Prostate gland (tissue), 2 donors: Measurements from ENCODE around the gene BICD1. TPM values are rescaled to one million over a fixed set of nuclear protein-coding genes. Genes with fewer than 3 reads are reported as not detected.

Source experiments
- DNase-seq: peaks from one replicate; pipeline ENCODE4 v3.0.0-alpha.2; 2019; ENCODE audit warnings: low spot score
- H3K27ac ChIP-seq, 2 donors: fragments of 200-600 bp; sonication (generic); 2 replicates each; pipeline ENCODE4 v1.5.1; 2017 to 2019
- H3K27me3 ChIP-seq: fragments of 200-600 bp; sonication (generic); replicated peaks from 2 replicates; pipeline ENCODE4 v1.5.1; 2019; ENCODE audit not compliant: insufficient read depth
- H3K36me3 ChIP-seq, 2 donors: fragments of 200-600 bp; sonication (generic); 1 replicate in 1 of 2; 2 replicates in 1 of 2; pipeline versions ENCODE4 v1.5.1 to v1.8.1; 2017 to 2019
- H3K4me1 ChIP-seq: fragments of 200-600 bp; sonication (generic); replicated peaks from 2 replicates; pipeline ENCODE4 v1.5.1; 2019
- H3K4me3 ChIP-seq, 2 donors: fragments of 200-600 bp; sonication (generic); 2 replicates each; pipeline ENCODE4 v1.5.1; 2017 to 2019
- H3K9me3 ChIP-seq: fragments of 200-600 bp; sonication (generic); 2 replicates; pipeline ENCODE4 v1.5.1; 2017
- POLR2A ChIP-seq: fragments of 450-650 bp; IDR thresholded peaks from one replicate; pipeline ENCODE4 v1.6.1; 2016; ENCODE audit warnings: antibody characterized with exemption, mild to moderate bottlenecking
- POLR2AphosphoS5 ChIP-seq: sonication (generic); formaldehyde crosslinking; IDR thresholded peaks from one replicate; pipeline ENCODE4 v1.6.1; 2017; ENCODE audit warnings: antibody characterized with exemption
- WGBS: methylation state at CpG from one replicate; pipeline ENCODE4 v1.1.5; 2018; 5-methylcytosine and 5-hydroxymethylcytosine counted together
- intact Hi-C: fragments of 100-400 bp; cut with DNase I; formaldehyde crosslinking; loops from one replicate; pipeline ENCODE4 v1.14.2; 2022
- total RNA-seq, 2 donors: library from RNA; depleted of rRNA; stranded (reverse); fragments of >200 nt; gene quantifications; one replicate each; pipeline ENCODE4 v1.1.0, GENCODE V29; 2016
- TF ChIP-seq, protein P1 (sequence below), 4 experiments: fragments of 200-600 bp in 2 of 4; fragments of 450-650 bp in 2 of 4; sonication (generic) in 2 of 4; IDR thresholded peaks; 1 replicate in 3 of 4; 2 replicates in 1 of 4; pipeline ENCODE4 v1.5.1; 2016 to 2019; ENCODE audit warnings: antibody characterized with exemption in 4 of 4, mild to moderate bottlenecking in 2 of 4, moderate library complexity in 2 of 4

BICD1 gene
- total RNA-seq, 2 donors from 2014 or later = 8.6 to 26.2 TPM

DNA sequence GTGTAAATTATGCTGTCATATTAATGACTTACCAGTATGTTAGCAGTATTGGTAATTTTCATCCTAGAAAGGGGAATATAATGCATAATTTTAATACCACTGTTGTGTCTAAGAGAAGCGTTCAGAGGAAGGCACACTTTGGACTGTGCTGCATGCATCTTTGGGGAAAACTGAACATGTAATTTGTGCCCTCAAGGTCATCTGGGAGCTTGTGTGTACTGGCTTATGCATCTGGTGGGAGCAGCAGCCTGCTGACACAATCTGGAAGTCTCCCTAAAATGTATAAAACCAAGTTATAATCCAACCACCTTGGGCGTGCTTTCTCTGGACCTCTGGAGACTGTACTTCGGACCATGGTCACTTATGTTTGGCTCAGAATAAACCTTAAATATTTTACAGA, 306.8 kb downstream of the BICD1 start:
- Histone ChIP-seq H3K4me3 (no peak overlapping the region), H3K27ac (no peak overlapping the region), H3K9me3 (no peaks in the 10 kb centered on the region), H3K27me3 (no peaks in the 10 kb centered on the region), H3K4me1 (no peaks in the 10 kb centered on the region), H3K36me3 (no peaks in the 10 kb centered on the region)
- no peak for DNase-seq
- intact Hi-C loops = no loop called here
- WGBS = 87% methylated on average over 3 of the region's 3 CpGs
- no peak for TF ChIP-seq POLR2A
- no peak for TF ChIP-seq POLR2AphosphoS5

DNA sequence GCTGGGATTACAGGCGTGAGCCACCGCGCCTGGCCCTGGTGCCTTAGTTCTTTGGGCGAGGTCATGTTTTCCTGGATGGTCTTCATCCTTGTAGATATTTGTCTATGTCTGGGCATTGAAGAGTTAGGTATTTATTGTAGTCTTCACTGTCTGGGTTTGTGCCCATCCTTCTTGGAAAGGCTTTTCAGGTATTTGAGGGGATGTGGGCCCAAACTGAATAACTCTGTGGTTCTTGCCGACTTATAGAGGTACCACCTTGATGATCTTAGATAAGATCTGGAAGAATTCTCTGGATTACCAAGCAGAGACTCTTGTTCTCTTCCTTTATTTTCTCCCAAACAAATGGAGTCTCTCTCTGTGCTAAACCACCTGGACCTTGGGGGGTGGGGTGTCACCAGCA, 311.6 kb downstream of the BICD1 start:
- DNase-seq = no peak

DNA sequence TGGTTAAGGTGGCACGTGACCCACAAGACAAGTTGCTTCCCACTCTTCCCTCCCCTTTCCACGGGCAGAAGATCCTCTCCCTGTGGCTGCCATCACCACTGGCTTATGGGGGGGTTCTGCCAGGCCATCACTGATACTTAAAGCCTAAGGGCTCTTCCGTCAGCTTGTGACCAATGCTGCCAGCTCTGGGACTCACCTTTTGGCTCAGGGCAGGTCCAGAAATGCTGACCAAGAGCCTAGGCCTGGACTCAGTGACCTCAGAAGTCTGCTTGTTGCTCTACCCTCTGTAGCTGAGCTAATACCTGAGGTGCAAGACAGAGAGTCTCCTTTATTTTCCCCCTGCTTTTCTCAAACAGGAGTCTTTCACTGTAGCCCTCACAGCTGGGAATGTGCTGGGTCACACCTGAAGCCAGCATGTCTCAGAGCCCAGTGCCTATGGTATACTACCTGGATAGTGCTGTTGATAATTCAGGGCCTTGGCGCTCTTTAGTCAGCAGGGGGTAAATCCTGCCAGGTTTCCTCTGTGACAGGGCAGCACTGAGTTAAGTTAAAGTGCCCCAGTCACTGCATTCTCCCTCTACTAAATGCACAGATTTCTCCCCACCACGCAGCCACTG, 312.4 kb downstream of the BICD1 start:
- no peaks in the 10 kb centered on the region for H3K9me3 ChIP-seq
- WGBS = 92% methylated on average over 3 of the region's 5 CpGs
- no peak overlapping the region for H3K27ac ChIP-seq
- no peaks in the 10 kb centered on the region for H3K36me3 ChIP-seq
- intact Hi-C loops = no loop called here
- no peak for DNase-seq
- no peaks in the 10 kb centered on the region for H3K4me1 ChIP-seq
- TF ChIP-seq POLR2A (no peak), POLR2AphosphoS5 (no peak)
- TF ChIP-seq, protein P1, sequence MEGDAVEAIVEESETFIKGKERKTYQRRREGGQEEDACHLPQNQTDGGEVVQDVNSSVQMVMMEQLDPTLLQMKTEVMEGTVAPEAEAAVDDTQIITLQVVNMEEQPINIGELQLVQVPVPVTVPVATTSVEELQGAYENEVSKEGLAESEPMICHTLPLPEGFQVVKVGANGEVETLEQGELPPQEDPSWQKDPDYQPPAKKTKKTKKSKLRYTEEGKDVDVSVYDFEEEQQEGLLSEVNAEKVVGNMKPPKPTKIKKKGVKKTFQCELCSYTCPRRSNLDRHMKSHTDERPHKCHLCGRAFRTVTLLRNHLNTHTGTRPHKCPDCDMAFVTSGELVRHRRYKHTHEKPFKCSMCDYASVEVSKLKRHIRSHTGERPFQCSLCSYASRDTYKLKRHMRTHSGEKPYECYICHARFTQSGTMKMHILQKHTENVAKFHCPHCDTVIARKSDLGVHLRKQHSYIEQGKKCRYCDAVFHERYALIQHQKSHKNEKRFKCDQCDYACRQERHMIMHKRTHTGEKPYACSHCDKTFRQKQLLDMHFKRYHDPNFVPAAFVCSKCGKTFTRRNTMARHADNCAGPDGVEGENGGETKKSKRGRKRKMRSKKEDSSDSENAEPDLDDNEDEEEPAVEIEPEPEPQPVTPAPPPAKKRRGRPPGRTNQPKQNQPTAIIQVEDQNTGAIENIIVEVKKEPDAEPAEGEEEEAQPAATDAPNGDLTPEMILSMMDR (IDR thresholded peaks at IDR 0.05) = no peak
- H3K4me3 ChIP-seq = no peak overlapping the region
- H3K27me3 ChIP-seq = no peaks in the 10 kb centered on the region

More for the DNA sequence above, 311.6 kb downstream of the BICD1 start:
- Histone ChIP-seq H3K4me3 (no peak overlapping the region), H3K36me3 (no peaks in the 10 kb centered on the region), H3K4me1 (no peaks in the 10 kb centered on the region), H3K27me3 (no peaks in the 10 kb centered on the region), H3K9me3 (no peaks in the 10 kb centered on the region), H3K27ac (no peak overlapping the region)
- intact Hi-C loops = no loop called here
- TF ChIP-seq POLR2A = no peak
- TF ChIP-seq, protein P1 (IDR thresholded peaks at IDR 0.05) = no peak
- TF ChIP-seq POLR2AphosphoS5 = no peak
- WGBS = 96% methylated on average over 5 of the region's 5 CpGs

DNA sequence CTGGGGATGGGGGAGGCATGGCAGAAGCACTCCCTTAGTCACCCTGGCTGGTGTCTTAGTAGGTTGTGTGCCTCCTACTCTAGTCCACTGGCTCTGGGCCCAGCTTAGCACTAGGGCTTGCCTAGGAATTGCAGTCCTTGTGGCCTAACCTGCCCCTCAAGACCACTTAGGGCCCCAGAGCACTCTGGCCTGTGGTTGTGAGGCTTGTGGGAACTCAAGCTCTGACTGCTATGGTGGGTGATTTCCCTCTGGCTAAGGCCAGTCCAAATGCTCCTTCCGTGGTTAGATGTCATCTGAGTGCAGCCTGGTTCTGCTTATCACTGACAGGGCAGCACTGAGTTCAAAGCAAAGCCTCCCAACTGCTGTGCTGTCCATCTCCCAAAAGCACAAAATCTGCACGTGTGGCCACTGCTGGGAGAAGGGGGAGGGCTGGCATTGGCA, 312.9 kb downstream of the BICD1 start:
- H3K27me3 ChIP-seq = no peaks in the 10 kb centered on the region
- intact Hi-C loops = no loop called here
- DNase-seq = no peak
- H3K4me1 ChIP-seq = no peaks in the 10 kb centered on the region
- H3K9me3 ChIP-seq = no peaks in the 10 kb centered on the region
- H3K27ac ChIP-seq = no peak overlapping the region
- H3K36me3 ChIP-seq = no peaks in the 10 kb centered on the region
- no peak for TF ChIP-seq POLR2A
- TF ChIP-seq POLR2AphosphoS5 = no peak
- TF ChIP-seq, protein P1 (IDR thresholded peaks at IDR 0.05) = no peak
- 10% methylated on average over 2 of the region's 2 CpGs for WGBS
- no peak overlapping the region for H3K4me3 ChIP-seq

DNA sequence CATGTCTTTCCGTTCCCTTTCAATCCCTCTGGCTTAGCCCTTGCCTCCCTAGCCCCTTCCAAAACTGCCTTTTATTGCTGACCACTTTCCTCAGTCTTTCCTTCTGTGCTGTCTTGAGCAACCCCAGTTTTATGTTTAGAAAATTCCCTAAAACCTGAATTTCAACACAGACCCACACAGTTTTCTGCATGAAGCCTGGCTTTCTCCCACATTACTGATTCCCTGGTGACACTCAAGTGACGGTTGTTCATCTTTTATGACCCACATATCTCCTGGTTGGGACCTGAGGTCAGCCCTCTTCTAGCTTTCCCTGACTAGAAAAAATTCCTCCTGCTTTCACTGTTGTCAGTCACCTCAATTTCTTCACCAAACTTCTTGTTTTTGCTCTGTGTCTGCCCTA, 313.7 kb downstream of the BICD1 start:
- intact Hi-C loops = no loop called here
- TF ChIP-seq POLR2AphosphoS5 (no peak), POLR2A (no peak)
- TF ChIP-seq, protein P1 (IDR thresholded peaks at IDR 0.05) = no peak

More for the DNA sequence above, 313.7 kb downstream of the BICD1 start:
- no peaks in the 10 kb centered on the region for H3K27me3 ChIP-seq
- WGBS = 76% methylated on average over 2 of the region's 2 CpGs
- no peaks in the 10 kb centered on the region for H3K36me3 ChIP-seq
- no peaks in the 10 kb centered on the region for H3K9me3 ChIP-seq
- H3K4me3 ChIP-seq = no peak overlapping the region
- H3K27ac ChIP-seq = no peak overlapping the region
- no peak for DNase-seq
- no peaks in the 10 kb centered on the region for H3K4me1 ChIP-seq
